UCSD-AML1 (cell line): Measurements from ENCODE around the gene WDR12.
"Not testable (repeated sequence)": the region's sequence is repeated elsewhere in the genome, so short reads cannot be mapped to it uniquely, and the experiment has no call there.

Source experiments
- DNase-seq: peaks from one replicate; lab custom pipeline; 2025; ENCODE audit not compliant: unreplicated experiment; lab: John Stamatoyannopoulos, UW

The WDR12 gene

GRCh38 chr2:202911512-202912341 lies at the start of gene WDR12, which contains the start of gene CARF:
Gene WDR12 (minus strand): TSS chr2:202911673. CDS start chr2:202911476, 197 bp downstream.
Gene CARF (plus strand): TSS chr2:202912275. CDS start chr2:202941903, 29,628 bp downstream.
- DNase-seq = peak; percentile 89

- DNase-seq = no peak
Observed at GRCh38 chr2:202960524-202960923, 49.1 kb upstream of the WDR12 start.

- DNase-seq = no peak
Observed at GRCh38 chr2:202950592-202950991, 39.1 kb upstream of the WDR12 start.

GRCh38 chr2:202949333-202949732 lies 37.9 kb upstream of the WDR12 start:
- DNase-seq = not testable (repeated sequence)

GRCh38 chr2:202945497-202945896 lies 34.0 kb upstream of the WDR12 start:
- DNase-seq = no peak

- no peak for DNase-seq
Observed at GRCh38 chr2:202944816-202945215, 33.3 kb upstream of the WDR12 start.

- DNase-seq = no peak
Observed at GRCh38 chr2:202944408-202944807, 32.9 kb upstream of the WDR12 start.

GRCh38 chr2:202941771-202942170 lies 30.3 kb upstream of the WDR12 start:
- no peak for DNase-seq

GRCh38 chr2:202938960-202939359 lies 27.5 kb upstream of the WDR12 start:
- DNase-seq = no peak

GRCh38 chr2:202934456-202934855 lies 23.0 kb upstream of the WDR12 start:
- DNase-seq = no peak

GRCh38 chr2:202933958-202934357 lies 22.5 kb upstream of the WDR12 start:
- no peak for DNase-seq

GRCh38 chr2:202933139-202933510 lies 21.7 kb upstream of the WDR12 start:
- no peak for DNase-seq

GRCh38 chr2:202932425-202933138 lies 21.1 kb upstream of the WDR12 start:
- DNase-seq = no peak

GRCh38 chr2:202918860-202919259 lies 7.4 kb upstream of the WDR12 start:
- no peak for DNase-seq

GRCh38 chr2:202912342-202913201 lies 1.1 kb upstream of the WDR12 start:
- DNase-seq = not testable (repeated sequence)

- DNase-seq = no peak
Observed at GRCh38 chr2:202911203-202911511, 316 bp downstream of the WDR12 start.

- no peak for DNase-seq
Observed at GRCh38 chr2:202910698-202911097, 775 bp downstream of the WDR12 start.

- DNase-seq = not testable (repeated sequence)
Observed at GRCh38 chr2:202910250-202910649, 1.2 kb downstream of the WDR12 start.

- no peak for DNase-seq
Observed at GRCh38 chr2:202909394-202910192, 1.9 kb downstream of the WDR12 start.

- DNase-seq = no peak
Observed at GRCh38 chr2:202908186-202908585, 3.3 kb downstream of the WDR12 start.

- not testable (repeated sequence) for DNase-seq
Observed at GRCh38 chr2:202905507-202905906, 6.0 kb downstream of the WDR12 start.
